GM12865 (cell line): ENCODE data around the gene NFX1.
"Not testable (repeated sequence)": the region's sequence is repeated elsewhere in the genome, so short reads cannot be mapped to it uniquely, and the experiment has no call there.

ENCODE experiments used
- DNase-seq: peaks from one replicate; pipeline ENCODE4 v3.0.0; 2010; ENCODE audit warnings: low read depth
- H3K4me3 ChIP-seq: 2 replicates; pipeline ENCODE4 v1.5.1; 2011; ENCODE audit warnings: mild to moderate bottlenecking, low read depth, low read length, control low read depth
- CTCF ChIP-seq: IDR thresholded peaks from 2 replicates; pipeline ENCODE4 v1.5.1; 2011; ENCODE audit warnings: low read length, control low read depth, low read depth, inconsistent platforms; ENCODE audit not compliant: insufficient read depth; ENCODE audit errors: missing control alignments

Gene NFX1

GRCh38 chr9:33388110-33388994 lies 98.0 kb downstream of the NFX1 start:
- TF ChIP-seq CTCF: no peak
- DNase-seq: no peak

GRCh38 chr9:33391111-33391771 lies 100.9 kb downstream of the NFX1 start:
- not testable (repeated sequence) for H3K4me3 ChIP-seq, DNase-seq

More at GRCh38 chr9:33388110-33388994, 98.0 kb downstream of the NFX1 start:
- H3K4me3 ChIP-seq: no peak overlapping the region

- not testable (repeated sequence) for DNase-seq, H3K4me3 ChIP-seq
These were observed 102.3 kb downstream of the NFX1 start for GRCh38 chr9:33392591-33393021.

GRCh38 chr9:33393581-33393980 lies 103.3 kb downstream of the NFX1 start:
- no peak overlapping the region for H3K4me3 ChIP-seq
- TF ChIP-seq CTCF: no peak
- no peak for DNase-seq

GRCh38 chr9:33393986-33394385 lies 103.7 kb downstream of the NFX1 start:
- DNase-seq, H3K4me3 ChIP-seq: not testable (repeated sequence)

GRCh38 chr9:33395159-33395879 lies 105.0 kb downstream of the NFX1 start:
- not testable (repeated sequence) for DNase-seq, H3K4me3 ChIP-seq

GRCh38 chr9:33397801-33398200 lies 107.5 kb downstream of the NFX1 start:
- not testable (repeated sequence) for DNase-seq, H3K4me3 ChIP-seq

- not testable (repeated sequence) for DNase-seq, H3K4me3 ChIP-seq
These were observed 108.7 kb downstream of the NFX1 start for GRCh38 chr9:33399047-33399446.

- DNase-seq, H3K4me3 ChIP-seq: not testable (repeated sequence)
These were observed 111.5 kb downstream of the NFX1 start for GRCh38 chr9:33401809-33402208.

GRCh38 chr9:33402371-33402770 lies 112.1 kb downstream of the NFX1 start, which contains the start of gene AQP7:
Gene AQP7, minus strand, starts transcription at chr9:33402568. Its CDS starts 1,306 bp downstream, at chr9:33401262.
- H3K4me3 ChIP-seq: not testable (repeated sequence)

More at GRCh38 chr9:33402371-33402770, 112.1 kb downstream of the NFX1 start, which contains the start of gene AQP7:
- not testable (repeated sequence) for DNase-seq
